ENCODE measurements around the gene PRCC. TPM values are rescaled to one million over a fixed set of nuclear protein-coding genes. Genes with fewer than 3 reads are reported as not detected.

Gene PRCC
- total and polyA plus RNA-seq, 2 of the 8 experiments (the other 6 are each of a cell fraction or from before 2014, with no cell fraction given) = 95.2 to 115 TPM

- TF ChIP-seq CHD7 (IDR thresholded peaks at IDR 0.05; ENCODE audit: insufficient replicate concordance, low read length) (no peak), SP2 (IDR thresholded peaks at IDR 0.05; ENCODE audit: low read length) (no peak), CREB1 (IDR thresholded peaks at IDR 0.05) (no peak)
Observed at GRCh38 chr1:156815961-156816422, 48.7 kb downstream of the PRCC start (continued).
